GM12873 (cell line): ENCODE results near the gene ATP1B2.

Experiments
- CTCF ChIP-seq: IDR thresholded peaks from 2 replicates; pipeline ENCODE4 v1.5.1; 2012; ENCODE audit warnings: low read depth, mild to moderate bottlenecking, moderate library complexity, low read length, control low read depth; ENCODE audit not compliant: insufficient read depth; ENCODE audit errors: missing control alignments

ATP1B2 gene

GRCh38 chr17:7615265-7615747 lies 35.4 kb upstream of the ATP1B2 start:
- no peak for TF ChIP-seq CTCF

GRCh38 chr17:7618608-7619007 lies 32.1 kb upstream of the ATP1B2 start:
- TF ChIP-seq CTCF: no peak

GRCh38 chr17:7620835-7621234 lies 29.9 kb upstream of the ATP1B2 start:
- no peak for TF ChIP-seq CTCF

- TF ChIP-seq CTCF: no peak
Measured at GRCh38 chr17:7623661-7624060, 27.1 kb upstream of the ATP1B2 start.

GRCh38 chr17:7626307-7626706 lies 24.4 kb upstream of the ATP1B2 start:
- TF ChIP-seq CTCF: no peak

GRCh38 chr17:7626956-7627249 lies 23.8 kb upstream of the ATP1B2 start:
- no peak for TF ChIP-seq CTCF

- no peak for TF ChIP-seq CTCF
Measured at GRCh38 chr17:7627250-7628121, 23.2 kb upstream of the ATP1B2 start, which contains the start of gene SAT2. Gene SAT2, minus strand, starts transcription at chr17:7627821. Its CDS starts 186 bp downstream, at chr17:7627635.
